SK-N-SH treated with all-trans-retinoic acid at 6 μM for 48 hours (cell line): ENCODE results near the gene SRMS.
"Not testable (repeated sequence)": the region's sequence is repeated elsewhere in the genome, so short reads cannot be mapped to it uniquely, and the experiment has no call there.

Experiments used
- ATAC-seq: fragments of 200-7000 bp; cut with Tn5 transposase; 3 replicates; pipeline ENCODE4 v1.9.1; 2020; ENCODE audit warnings: mild to moderate bottlenecking, moderate library complexity
- ARNTL ChIP-seq: fragments of 450-650 bp; formaldehyde crosslinking; IDR thresholded peaks from 2 replicates; pipeline ENCODE4 v1.5.0; 2020; ENCODE audit warnings: low read depth, mild to moderate bottlenecking, moderate library complexity, borderline replicate concordance
- BACH2 ChIP-seq: fragments of 250-450 bp; sonication (Bioruptor Pico); IDR thresholded peaks from 2 replicates; pipeline ENCODE4 v1.9.0; 2021; ENCODE audit warnings: mild to moderate bottlenecking, borderline replicate concordance
- CREB5 ChIP-seq: fragments of 250-450 bp; sonication (Bioruptor Pico); IDR thresholded peaks from 2 replicates; pipeline ENCODE4 v1.5.1; 2020; ENCODE audit warnings: low read depth, mild to moderate bottlenecking, moderate library complexity
- CSDC2 ChIP-seq: fragments of 250-450 bp; sonication (Bioruptor Pico); IDR thresholded peaks from 2 replicates; pipeline ENCODE4 v1.5.0; 2020; ENCODE audit warnings: mild to moderate bottlenecking, moderate library complexity
- ESRRG ChIP-seq: fragments of 250-450 bp; sonication (Bioruptor Pico); IDR thresholded peaks from 2 replicates; pipeline ENCODE4 v1.6.1; 2021; ENCODE audit warnings: mild to moderate bottlenecking
- GLIS3 ChIP-seq: fragments of 250-450 bp; sonication (Bioruptor Pico); IDR thresholded peaks from 2 replicates; pipeline ENCODE4 v1.5.0; 2020; ENCODE audit warnings: mild to moderate bottlenecking, moderate library complexity
- ISL1 ChIP-seq: fragments of 250-450 bp; sonication (Bioruptor Pico); IDR thresholded peaks from 2 replicates; pipeline ENCODE4 v2.1.2; 2022; ENCODE audit warnings: mild to moderate bottlenecking, moderate library complexity
- OSR1 ChIP-seq: fragments of 250-450 bp; sonication (Bioruptor Pico); IDR thresholded peaks from 2 replicates; pipeline ENCODE4 v1.8.0; 2022; ENCODE audit warnings: moderate library complexity, mild to moderate bottlenecking, inconsistent platforms
- PATZ1 ChIP-seq: fragments of 250-450 bp; sonication (Bioruptor Pico); IDR thresholded peaks from 2 replicates; pipeline ENCODE4 v1.8.0; 2020; ENCODE audit warnings: mild to moderate bottlenecking, moderate library complexity, borderline replicate concordance
- POU6F1 ChIP-seq: fragments of 250-450 bp; sonication (Bioruptor Pico); IDR thresholded peaks from 2 replicates; pipeline ENCODE4 v1.8.0; 2021; ENCODE audit warnings: low read depth, mild to moderate bottlenecking, moderate library complexity, borderline replicate concordance
- RARB ChIP-seq: fragments of 250-450 bp; sonication (Bioruptor Pico); IDR thresholded peaks from 2 replicates; pipeline ENCODE4 v1.8.0; 2021; ENCODE audit warnings: mild to moderate bottlenecking, moderate library complexity
- SNAI2 ChIP-seq: fragments of 250-450 bp; sonication (Bioruptor Pico); IDR thresholded peaks from 2 replicates; pipeline ENCODE4 v1.5.0; 2020; ENCODE audit warnings: mild to moderate bottlenecking, moderate library complexity
- TOX ChIP-seq: fragments of 250-450 bp; sonication (Bioruptor Pico); IDR thresholded peaks from 2 replicates; pipeline ENCODE4 v1.8.0; 2021; ENCODE audit warnings: mild to moderate bottlenecking, moderate library complexity, borderline replicate concordance
- ZC3H10 ChIP-seq: fragments of 250-450 bp; sonication (Bioruptor Pico); IDR thresholded peaks from 2 replicates; pipeline ENCODE4 v1.5.1; 2021; ENCODE audit warnings: mild to moderate bottlenecking, moderate library complexity
- ZFP30 ChIP-seq: fragments of 450-650 bp; formaldehyde crosslinking; IDR thresholded peaks from 2 replicates; pipeline ENCODE4 v1.5.0; 2022; ENCODE audit warnings: mild to moderate bottlenecking, moderate library complexity
- ZNF565 ChIP-seq: fragments of 450-650 bp; formaldehyde crosslinking; conservative IDR thresholded peaks from 2 replicates; pipeline ENCODE4 v1.5.0; 2020; ENCODE audit warnings: low read depth, mild to moderate bottlenecking, moderate library complexity
- ZNF70 ChIP-seq: fragments of 450-650 bp; formaldehyde crosslinking; IDR thresholded peaks from 2 replicates; pipeline ENCODE4 v1.5.0; 2020; ENCODE audit warnings: mild to moderate bottlenecking, moderate library complexity
- ZNF8 ChIP-seq: fragments of 450-650 bp; formaldehyde crosslinking; IDR thresholded peaks from 2 replicates; pipeline ENCODE4 v1.5.0; 2020; ENCODE audit warnings: mild to moderate bottlenecking, moderate library complexity
- TF ChIP-seq, protein P1 (sequence below): fragments of 250-450 bp; sonication (Bioruptor Pico); IDR thresholded peaks from 2 replicates; pipeline ENCODE4 v1.5.1; 2021; ENCODE audit warnings: mild to moderate bottlenecking, moderate library complexity

Gene SRMS

DNA sequence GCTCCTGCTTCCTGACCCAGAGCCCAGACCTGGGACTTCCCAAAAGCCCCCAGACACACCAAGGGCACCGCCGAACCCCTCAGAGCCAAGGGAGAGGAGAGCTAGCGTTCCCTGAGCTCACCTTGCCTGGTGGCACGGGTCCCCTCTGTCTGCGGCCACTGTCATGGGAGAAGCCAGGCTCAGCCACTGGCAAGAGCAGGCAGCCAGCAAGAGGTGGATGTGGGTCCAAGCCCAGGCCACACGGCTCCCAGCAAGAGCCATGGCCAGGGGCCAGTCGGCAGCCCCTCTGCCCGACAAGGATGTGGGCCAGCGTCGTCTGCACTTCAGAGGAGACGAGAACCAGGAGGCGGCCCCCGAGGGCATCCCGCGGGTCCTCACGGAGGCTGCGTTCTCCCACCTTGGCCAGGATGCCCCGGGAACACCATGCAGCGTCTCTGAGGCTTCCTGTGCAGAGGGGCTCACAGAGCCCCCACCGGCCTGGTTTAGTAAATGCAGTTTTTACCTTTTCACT lies 29.1 kb downstream of the SRMS start:
- TF ChIP-seq, protein P1, sequence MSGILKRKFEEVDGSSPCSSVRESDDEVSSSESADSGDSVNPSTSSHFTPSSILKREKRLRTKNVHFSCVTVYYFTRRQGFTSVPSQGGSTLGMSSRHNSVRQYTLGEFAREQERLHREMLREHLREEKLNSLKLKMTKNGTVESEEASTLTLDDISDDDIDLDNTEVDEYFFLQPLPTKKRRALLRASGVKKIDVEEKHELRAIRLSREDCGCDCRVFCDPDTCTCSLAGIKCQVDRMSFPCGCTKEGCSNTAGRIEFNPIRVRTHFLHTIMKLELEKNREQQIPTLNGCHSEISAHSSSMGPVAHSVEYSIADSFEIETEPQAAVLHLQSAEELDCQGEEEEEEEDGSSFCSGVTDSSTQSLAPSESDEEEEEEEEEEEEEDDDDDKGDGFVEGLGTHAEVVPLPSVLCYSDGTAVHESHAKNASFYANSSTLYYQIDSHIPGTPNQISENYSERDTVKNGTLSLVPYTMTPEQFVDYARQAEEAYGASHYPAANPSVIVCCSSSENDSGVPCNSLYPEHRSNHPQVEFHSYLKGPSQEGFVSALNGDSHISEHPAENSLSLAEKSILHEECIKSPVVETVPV (CRISPR knock-in tag): no peak
- no peak for TF ChIP-seq ZNF70
- no peak for TF ChIP-seq ZNF8 (CRISPR knock-in tag)
- no peak for TF ChIP-seq ISL1
- TF ChIP-seq ESRRG: no peak
- TF ChIP-seq GLIS3 (CRISPR knock-in tag): no peak
- no peak for TF ChIP-seq ARNTL (CRISPR knock-in tag)
- no peak for TF ChIP-seq POU6F1
- no peak for TF ChIP-seq ZFP30 (CRISPR knock-in tag)
- TF ChIP-seq ZNF565 (CRISPR knock-in tag): no peak
- TF ChIP-seq CSDC2 (CRISPR knock-in tag): no peak
- no peak for ATAC-seq

DNA sequence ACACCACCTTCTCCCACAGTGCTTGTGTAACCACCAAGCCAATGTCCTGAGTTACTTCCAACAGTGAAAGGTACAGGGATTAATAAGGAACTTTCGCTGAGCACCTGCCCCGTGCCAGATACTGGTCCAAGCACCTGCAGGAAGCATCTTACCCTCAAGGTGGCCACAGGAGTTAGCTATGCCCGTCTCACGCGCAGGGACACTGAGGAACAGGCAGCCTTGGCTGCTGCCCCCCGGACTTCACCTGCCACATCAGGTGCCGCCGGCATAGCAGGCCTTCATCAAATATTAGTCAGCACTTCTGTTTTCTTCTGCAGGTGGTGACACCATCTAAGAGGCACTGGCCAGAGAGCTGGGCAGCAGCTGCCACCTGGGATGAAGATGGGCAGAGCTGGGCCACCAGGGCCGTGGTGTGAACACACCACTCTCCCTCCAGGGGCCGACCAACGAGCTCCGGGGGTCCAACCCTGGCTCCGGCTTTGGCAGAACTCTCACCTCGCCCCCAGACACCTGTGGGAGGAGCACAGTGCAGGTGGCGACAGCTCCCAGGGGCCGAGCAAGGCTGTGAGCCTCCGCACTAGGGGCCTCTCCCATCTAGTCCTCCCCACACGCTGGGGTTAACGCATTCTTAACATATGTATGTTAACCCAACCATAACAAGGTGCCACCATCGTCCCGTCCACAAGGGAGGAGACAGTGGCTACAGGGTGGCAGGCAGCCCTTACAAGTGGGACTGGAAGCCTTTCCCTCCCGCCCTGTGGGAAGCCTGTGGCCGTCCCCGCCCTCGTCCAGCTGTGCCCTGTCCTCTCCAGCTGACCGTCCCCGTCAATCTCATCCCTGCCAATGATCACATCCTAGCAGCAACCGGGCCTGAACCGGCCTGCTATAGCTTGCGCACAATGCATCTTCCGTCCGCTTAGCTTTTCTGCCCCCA lies 29.9 kb downstream of the SRMS start:
- no peak for ATAC-seq
- TF ChIP-seq ESRRG (no peak), ARNTL (CRISPR knock-in tag) (no peak), ISL1 (no peak), OSR1 (no peak), ZC3H10 (CRISPR knock-in tag) (no peak), CREB5 (no peak), ZNF565 (CRISPR knock-in tag) (no peak), ZFP30 (CRISPR knock-in tag) (no peak), BACH2 (CRISPR knock-in tag) (no peak), ZNF8 (CRISPR knock-in tag) (no peak), TOX (CRISPR knock-in tag) (no peak)

DNA sequence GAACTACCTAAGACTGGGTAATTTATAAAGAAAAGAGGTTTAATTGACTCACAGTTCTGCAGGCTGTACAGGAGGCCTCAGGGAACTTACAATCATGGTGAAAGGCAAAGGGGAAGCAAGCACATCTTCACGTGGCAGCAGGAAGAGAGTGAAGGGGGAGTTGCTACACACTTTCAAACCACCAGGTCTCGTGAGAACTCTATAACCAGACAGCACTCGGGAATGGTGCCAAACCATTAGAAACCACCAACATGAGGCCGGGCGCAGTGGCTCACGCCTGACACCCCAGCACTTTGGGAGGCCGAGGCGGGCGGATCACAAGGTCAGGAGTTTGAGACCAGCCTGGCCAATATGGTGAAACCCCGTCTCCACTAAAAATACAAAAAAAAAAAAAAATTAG lies 33.0 kb downstream of the SRMS start:
- ATAC-seq: not testable (repeated sequence)

DNA sequence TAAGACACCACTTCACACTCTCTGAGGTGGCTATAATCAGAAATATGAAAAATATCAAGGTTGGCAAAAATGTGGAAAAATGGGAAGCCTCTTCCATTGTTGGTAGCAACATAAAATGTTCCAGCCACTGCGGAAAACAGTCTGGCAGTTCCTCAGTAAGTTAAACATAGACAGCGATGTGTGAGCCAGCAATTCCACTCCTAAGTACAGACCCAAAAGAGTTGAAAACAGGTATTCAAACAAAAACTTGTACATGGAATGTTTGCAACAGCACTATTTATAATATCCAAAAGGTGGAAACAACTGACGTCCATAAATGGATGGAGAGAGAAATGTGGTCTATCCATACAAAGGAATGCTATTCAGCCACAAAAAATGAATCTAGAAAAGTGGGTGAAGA lies 34.3 kb downstream of the SRMS start:
- ATAC-seq: no peak
- no peak for TF ChIP-seq SNAI2 (CRISPR knock-in tag)
- TF ChIP-seq ZNF565 (CRISPR knock-in tag): no peak
- no peak for TF ChIP-seq OSR1
- TF ChIP-seq RARB (CRISPR knock-in tag): no peak
- no peak for TF ChIP-seq PATZ1 (CRISPR knock-in tag)
- TF ChIP-seq POU6F1: no peak
- no peak for TF ChIP-seq ISL1
- TF ChIP-seq ARNTL (CRISPR knock-in tag): no peak
